GM19468 (cell line): Measurements from ENCODE around the gene NISCH.

ENCODE experiments used
- ATAC-seq: cut with Tn5 transposase; IDR thresholded peaks from one replicate; pipeline ENCODE4 v1.9.1; 2021; ENCODE audit warnings: mild to moderate bottlenecking, moderate library complexity, moderate number of reproducible peaks; ENCODE audit not compliant: unreplicated experiment; ENCODE audit errors: extremely low read depth

The NISCH gene

DNA sequence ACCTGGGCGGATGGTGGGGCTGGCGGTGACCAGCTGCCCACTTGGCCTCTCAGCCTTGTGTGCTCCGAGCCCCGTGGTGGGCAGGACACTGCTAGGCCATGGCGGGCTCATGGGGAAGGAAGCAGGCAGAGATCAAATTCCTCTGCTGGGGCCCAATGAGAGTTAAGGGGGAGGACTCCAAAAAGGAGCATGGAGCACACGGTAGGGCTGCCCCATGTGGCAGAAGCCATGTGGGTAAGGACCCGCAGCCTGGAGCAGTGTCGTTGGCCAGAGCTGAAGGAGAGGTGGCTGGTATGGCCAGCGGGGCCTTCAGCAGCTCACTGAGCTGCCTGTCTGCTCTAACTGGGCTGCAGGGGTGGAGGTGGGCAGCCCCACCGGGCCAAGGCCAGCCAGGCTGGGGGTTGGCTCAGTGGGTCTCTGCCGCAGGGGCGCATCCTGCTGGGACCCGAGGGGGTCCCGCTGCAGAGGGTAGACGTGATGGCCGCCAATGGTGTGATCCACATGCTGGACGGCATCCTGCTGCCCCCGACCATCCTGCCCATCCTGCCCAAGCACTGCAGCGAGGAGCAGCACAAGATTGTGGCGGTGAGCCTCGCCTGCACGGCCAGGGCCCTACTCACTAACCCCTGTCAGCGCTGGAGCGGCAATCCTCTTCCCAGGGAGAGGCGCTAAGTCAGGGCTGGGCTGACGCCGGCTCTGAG lies 51.0 kb downstream of the NISCH start:
- ATAC-seq = no peak

DNA sequence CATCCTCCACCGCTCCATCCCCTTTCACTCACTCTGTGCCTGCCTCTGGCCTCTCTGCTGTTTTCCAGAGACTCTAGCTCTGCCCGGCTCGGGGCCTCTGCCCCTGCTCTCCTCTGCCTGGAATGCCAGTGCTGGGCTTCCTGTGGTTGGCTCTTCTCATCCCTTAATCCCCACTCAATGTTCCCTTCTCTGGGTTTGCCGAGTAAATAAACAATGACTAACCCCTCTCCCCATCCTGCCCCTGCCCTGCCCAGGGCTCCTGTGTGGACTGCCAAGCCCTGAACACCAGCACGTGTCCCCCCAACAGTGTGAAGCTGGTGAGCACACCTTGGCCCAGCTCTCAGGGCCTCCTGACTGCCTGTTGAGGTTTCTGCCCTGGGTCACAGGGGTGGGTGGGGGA lies 52.0 kb downstream of the NISCH start:
- ATAC-seq = no peak

DNA sequence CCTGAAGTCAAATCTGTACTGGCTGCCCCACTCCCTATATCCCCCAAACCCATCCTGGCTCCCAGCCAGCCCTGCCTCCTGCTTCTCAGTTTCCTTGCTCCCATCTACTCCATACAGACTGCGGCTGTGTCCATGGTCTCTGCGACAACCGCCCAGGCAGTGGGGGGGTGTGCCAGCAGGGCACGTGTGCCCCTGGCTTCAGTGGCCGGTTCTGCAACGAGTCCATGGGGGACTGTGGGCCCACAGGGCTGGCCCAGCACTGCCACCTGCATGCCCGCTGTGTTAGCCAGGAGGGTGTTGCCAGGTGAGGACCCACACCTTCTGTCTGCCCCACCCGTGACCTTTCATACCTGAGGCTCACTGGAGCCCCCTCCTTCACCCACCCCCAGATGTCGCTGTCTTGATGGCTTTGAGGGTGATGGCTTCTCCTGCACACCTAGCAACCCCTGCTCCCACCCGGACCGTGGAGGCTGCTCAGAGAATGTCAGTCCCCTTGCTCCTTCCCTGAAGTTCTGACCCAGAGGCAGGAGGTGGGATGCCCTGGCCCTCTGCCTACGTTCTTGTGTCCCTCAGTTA lies 54.4 kb downstream of the NISCH start:
- ATAC-seq = no peak

DNA sequence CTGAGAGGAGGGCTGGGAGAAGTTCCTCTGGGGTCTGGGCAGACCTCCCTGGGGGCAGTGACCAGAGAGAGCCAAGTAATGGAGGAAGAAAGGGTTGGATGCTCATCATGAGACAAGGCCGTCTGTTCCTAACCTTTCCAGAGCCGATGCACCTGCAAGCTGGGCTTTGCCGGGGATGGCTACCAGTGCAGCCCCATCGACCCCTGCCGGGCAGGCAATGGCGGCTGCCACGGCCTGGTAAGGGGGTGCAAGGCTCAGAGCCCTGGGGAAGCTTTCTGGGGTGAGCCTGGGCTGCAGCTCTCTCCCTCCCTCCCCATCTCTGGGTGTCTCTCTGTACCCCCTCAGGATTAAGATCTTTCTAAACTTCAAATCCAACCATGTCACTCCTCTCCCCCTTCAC lies 56.1 kb downstream of the NISCH start:
- no peak for ATAC-seq

DNA sequence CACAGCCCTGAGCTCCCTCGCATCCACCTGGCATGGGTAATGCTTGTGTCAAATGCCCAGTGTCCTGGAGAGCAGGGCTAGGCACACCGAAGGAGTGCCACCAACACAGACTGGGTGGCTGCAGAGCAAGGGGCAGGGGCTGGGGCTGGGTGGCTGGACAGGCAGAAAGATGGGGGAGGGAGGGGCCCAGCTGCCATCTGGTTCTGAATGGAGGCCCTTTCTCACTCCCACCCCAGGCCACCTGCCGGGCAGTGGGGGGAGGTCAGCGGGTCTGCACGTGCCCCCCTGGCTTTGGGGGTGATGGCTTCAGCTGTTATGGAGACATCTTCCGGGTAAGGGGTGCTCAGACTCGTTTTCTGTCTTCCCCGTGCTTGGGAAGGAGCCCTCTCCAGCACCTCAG lies 56.7 kb downstream of the NISCH start:
- ATAC-seq = no peak

DNA sequence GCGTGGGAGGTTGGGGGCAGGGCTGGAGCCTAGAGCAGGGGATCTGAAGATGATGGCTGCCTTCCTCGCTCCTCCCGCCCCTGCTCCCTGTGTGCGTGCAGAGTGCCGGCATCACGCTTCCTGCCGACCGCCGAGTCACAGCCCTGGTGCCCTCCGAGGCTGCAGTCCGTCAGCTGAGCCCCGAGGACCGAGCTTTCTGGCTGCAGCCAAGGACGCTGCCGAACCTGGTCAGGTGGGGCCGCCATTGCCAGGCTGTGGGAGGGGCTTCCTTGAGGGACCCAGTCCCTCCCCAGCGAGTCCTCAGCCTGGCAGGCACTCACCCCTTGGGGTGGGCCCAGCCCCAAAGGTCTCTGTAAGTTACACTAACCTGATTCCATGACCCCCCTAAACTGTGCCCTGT lies 57.3 kb downstream of the NISCH start:
- no peak for ATAC-seq

DNA sequence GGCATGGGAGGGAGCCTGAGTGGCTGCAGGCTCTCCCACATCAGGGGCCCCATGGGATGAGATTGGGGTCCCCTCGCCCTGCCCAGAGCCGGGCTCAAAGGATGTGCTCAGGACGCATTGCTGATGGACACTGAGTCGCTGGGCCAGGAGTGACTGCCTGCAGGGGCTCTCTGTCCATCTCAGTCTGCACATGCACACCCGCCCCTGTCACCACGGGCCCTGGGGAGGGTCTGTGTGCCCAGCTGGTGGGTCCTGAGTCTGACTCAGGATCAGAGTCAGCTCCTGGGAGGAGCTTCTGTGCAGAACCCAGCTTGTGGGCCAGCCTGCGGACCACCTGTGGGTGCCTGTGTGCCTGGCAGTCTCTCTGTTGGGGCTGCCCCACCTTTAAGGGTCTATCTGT lies 57.9 kb downstream of the NISCH start:
- ATAC-seq = no peak

DNA sequence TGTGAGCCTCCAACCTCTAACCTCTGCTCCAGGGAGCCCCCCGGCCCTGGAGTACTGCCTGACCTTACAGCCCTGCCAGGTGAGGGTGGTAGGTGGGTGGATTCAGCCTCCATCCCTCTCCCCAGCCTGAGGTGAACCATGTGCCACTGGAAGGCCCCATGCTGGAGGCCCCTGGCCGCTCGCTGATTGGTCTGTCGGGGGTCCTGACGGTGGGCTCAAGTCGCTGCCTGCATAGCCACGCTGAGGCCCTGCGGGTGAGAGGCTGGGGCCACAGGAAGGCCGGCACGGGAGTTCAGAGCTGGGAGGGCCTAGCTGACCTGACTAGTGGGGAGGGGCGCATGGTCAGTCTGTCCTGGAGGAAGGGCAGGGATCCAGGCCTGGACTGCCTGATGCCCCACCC lies 59.2 kb downstream of the NISCH start:
- ATAC-seq = no peak

DNA sequence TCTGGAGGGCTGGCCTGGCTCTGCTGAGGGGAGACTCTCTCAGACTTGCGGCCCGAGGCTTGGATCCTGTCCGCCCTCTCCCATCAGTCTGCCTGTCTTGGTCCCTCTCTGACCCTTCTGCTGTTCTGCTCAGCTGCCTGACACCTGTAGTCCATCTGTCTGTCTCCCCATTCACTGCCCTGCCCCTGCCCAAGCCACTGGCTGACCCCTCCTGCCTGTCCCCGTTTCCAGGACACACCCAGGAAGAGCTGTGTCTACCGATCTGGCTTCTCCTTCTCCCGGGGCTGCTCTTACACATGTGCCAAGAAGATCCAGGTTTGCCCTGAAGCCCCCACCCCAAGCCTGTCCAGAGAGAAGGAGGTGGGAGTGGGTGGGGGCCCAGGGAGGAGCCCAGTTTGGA lies 59.8 kb downstream of the NISCH start:
- ATAC-seq = no peak

DNA sequence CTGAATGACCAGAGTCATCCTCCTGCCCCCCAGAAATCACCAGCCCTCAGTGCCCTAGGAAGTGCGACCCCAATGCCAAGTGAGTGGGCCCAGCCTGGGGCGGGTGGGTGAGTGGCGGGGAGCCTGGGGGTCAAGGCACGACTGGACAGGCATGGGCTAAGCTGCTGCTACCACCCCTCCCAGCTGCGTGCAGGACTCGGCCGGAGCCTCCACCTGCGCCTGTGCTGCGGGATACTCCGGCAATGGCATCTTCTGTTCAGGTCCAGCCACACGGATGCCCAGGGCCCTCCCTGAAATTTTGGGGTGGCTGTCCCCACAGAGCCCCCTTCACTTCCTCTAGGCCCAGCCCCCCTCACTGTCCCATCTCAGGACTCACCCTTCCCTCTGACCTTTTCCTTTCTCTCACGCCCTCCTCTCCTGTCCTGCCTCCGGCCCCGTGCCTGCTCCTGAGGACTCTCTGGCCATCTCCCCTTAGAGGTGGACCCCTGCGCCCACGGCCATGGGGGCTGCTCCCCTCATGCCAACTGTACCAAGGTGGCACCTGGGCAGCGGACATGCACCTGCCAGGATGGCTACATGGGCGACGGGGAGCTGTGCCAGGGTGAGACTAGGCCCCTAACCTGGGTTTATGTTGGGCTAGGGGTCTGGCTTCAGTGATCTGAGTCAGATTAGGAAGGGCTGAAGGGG lies 61.2 kb downstream of the NISCH start:
- ATAC-seq = no peak

DNA sequence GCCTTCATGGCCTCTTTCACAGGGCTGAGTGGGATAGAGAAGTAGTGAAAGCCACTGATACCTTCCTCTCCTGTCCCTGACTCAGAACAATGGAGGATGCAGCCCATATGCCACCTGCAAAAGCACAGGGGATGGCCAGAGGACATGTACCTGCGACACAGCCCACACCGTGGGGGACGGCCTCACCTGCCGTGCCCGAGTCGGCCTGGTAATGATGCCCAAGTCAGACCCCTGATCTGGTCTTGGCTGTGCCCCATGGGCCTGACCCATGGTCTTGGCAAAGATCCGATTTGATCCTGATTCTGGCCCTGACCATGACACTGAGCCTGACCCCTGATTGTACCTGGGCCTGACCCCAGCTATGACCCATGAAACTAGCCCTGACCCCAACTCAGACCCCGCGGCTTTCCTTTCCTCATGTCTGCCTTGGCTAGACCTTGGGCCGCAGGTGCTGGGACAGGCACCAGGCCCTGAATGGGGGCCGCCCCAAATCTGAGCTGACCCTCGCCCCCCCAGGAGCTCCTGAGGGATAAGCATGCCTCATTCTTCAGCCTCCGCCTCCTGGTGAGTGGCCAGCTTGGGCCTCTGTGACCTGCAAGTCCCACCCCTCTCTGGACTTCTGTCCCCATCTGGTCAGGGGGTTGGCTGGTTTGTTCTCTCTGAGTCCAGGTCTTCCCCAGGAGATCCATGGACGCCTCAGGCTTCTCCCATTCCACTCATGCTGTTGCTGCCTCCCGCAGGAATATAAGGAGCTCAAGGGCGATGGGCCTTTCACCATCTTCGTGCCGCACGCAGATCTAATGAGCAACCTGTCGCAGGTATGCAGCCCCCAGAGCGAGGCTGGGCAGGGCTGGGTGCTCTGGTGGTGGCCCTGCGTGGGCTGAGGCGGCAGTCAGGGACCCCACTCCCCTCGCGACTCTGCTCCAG lies 62.7 kb downstream of the NISCH start:
- no peak for ATAC-seq

DNA sequence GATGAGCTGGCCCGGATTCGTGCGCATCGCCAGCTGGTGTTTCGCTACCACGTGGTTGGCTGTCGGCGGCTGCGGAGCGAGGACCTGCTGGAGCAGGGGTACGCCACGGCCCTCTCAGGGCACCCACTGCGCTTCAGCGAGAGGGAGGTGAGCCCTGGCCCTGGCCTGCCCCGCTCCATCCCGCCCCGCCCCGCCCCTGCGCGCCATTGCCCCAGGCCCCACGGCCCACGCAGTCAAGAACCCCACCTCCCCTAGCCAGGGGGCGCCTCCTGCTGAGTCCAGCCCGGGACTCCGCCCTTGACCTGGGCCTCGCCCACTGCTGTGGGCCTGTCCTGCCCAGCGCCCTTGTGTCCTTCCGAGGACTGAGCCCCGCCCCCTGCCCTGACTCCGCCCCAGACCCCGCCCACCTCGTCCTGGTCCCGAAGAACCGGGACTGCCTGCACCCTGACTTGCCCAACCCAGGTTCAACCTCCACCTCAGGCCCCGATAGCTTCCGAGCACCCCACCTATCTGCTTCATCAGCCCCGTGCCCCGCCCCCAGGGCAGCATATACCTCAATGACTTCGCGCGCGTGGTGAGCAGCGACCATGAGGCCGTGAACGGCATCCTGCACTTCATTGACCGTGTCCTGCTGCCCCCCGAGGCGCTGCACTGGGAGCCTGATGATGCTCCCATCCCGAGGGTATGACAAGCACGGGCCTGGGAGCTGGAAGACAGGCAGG lies 63.5 kb downstream of the NISCH start:
- ATAC-seq = no peak

DNA sequence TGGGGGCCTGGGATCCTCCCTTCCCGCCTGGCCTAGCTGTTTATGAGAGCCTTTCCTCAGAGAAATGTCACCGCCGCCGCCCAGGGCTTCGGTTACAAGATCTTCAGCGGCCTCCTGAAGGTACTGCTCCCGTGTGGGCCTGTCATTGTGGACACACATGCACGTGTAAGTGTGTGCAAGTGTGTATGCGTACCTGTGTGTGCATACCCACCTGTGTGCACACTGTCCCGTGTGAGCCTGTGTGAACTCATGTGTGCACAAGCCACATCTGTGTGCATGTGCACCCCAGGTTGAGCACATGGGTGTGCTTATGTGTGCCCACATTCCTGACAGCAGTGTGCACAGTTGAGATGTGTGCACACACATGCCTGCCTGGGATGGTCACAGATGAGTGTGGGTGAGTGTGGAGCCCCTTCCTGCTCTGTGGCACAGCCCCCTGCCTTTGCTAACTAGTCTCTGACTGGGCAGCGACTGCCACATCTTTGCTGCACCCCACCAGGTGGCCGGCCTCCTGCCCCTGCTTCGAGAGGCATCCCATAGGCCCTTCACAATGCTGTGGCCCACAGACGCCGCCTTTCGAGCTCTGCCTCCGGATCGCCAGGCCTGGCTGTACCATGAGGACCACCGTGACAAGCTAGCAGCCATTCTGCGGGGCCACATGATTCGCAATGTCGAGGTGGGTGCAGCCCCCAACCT lies 64.2 kb downstream of the NISCH start:
- no peak for ATAC-seq

DNA sequence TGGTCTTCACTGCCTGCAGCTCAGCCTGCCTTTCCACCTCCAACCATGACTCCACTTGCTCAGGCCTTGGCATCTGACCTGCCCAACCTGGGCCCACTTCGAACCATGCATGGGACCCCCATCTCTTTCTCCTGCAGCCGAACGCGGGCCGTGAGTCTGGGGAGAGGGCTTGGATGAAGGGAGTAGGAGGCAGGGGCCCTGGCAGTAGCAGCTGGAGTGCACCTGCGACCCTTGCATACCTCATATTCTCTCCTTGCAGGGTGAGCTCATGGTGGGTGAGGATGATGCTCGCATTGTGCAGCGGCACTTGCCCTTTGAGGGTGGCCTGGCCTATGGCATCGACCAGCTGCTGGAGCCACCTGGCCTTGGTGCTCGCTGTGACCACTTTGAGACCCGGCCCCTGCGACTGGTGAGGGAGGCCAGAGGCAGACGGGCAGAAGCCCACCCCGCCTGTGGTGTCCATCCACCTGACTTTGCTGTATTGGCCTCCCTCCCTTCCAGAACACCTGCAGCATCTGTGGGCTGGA lies 64.8 kb downstream of the NISCH start:
- no peak for ATAC-seq

DNA sequence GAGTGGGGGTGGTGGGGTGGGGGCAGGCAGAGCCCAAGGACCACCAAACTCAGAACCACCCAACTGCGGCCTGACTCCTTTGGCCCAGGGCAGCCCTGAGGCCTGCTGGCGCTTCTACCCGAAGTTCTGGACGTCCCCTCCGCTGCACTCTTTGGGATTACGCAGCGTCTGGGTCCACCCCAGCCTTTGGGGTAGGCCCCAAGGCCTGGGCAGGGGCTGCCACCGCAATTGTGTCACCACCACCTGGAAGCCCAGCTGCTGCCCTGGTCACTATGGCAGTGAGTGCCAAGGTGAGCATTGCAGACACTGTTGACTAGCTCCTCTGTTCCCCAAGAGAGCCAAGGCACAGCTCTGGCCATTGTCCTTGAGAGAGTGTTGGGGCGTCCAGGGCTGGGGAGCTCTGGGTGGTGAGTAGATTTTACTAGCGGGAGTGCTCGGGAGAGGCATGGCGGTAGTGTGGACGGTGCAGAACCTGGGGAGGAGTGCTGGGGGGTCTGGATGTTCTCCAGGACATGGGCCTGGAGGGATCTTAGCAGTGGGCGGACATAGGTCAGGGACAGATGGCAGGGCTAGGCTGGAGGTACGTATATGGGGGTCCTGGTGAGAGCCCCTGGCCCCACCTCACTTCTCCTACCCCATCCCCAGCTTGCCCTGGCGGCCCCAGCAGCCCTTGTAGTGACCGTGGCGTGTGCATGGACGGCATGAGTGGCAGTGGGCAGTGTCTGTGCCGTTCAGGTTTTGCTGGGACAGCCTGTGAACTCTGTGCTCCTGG lies 65.5 kb downstream of the NISCH start:
- ATAC-seq = no peak

DNA sequence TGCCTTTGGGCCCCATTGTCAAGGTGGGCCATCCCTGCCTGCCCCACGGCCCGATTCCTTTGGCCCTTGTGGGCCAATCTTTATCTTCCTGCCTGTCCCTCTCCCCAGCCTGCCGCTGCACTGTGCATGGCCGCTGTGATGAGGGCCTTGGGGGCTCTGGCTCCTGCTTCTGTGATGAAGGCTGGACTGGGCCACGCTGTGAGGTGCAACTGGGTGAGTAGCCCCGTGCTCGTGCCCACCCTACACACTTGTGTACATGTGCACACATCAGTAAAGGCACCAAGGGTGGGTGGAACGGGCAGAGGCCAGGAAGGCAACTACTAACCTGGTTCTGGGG lies 66.1 kb downstream of the NISCH start:
- no peak for ATAC-seq

DNA sequence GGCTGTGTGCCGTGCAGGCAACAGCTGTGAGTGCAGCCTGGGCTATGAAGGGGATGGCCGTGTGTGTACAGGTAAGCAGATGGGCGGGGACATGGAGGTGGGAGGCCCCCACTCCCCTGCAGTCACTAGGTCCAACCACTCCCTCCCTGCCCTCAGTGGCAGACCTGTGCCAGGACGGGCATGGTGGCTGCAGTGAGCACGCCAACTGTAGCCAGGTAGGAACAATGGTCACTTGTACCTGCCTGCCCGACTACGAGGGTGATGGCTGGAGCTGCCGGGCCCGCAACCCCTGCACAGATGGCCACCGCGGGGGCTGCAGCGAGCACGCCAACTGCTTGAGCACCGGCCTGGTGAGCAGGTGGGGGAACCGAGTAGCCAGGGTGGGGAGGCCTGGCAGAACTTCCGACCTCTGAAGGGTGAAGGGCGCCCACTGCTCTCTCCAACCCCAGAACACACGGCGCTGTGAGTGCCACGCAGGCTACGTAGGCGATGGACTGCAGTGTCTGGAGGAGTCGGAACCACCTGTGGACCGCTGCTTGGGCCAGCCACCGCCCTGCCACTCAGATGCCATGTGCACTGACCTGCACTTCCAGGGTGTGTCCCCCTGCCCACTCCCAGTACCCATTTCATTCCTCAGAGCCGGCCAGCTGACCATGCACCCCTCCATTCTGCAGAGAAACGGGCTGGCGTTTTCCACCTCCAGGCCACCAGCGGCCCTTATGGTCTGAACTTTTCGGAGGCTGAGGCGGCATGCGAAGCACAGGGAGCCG lies 66.7 kb downstream of the NISCH start:
- no peak for ATAC-seq

DNA sequence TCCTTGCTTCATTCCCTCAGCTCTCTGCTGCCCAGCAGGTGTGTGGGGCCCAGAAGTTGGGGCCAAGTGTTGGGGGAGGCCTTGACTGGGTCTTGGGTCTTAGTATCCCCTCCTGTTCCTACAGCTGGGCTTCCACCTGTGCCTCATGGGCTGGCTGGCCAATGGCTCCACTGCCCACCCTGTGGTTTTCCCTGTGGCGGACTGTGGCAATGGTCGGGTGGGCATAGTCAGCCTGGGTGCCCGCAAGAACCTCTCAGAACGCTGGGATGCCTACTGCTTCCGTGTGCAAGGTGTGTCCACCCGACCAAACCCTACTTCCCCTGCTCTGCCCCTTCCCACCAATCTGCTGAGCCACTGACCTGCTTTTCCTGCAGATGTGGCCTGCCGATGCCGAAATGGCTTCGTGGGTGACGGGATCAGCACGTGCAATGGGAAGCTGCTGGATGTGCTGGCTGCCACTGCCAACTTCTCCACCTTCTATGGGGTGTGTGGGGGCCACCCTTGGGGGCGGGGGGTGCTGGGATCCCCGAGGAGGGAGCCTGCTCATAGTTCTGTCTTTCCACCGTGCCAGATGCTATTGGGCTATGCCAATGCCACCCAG lies 67.3 kb downstream of the NISCH start:
- ATAC-seq = no peak
